Mesenchymal stem cell (in vitro differentiated cells and primary cell): ENCODE results near the gene FGF14.
"Not testable (repeated sequence)": the region's sequence is repeated elsewhere in the genome, so short reads cannot be mapped to it uniquely, and the experiment has no call there.

Experiments
- DNase-seq: peaks from one replicate; pipeline ENCODE4 v3.0.0-alpha.2; 2013
- H2AFZ ChIP-seq: one replicate; pipeline ENCODE4 v1.6.1; 2013; ENCODE audit warnings: low read depth, mild to moderate bottlenecking, control low read depth, inconsistent platforms, low read length, moderate library complexity
- H2AK5ac ChIP-seq: 2 replicates; pipeline ENCODE4 v1.6.1; 2013; ENCODE audit warnings: low read length, moderate library complexity, mild to moderate bottlenecking, inconsistent platforms; ENCODE audit not compliant: severe bottlenecking
- H2BK120ac ChIP-seq: one replicate; pipeline ENCODE4 v1.6.1; 2013; ENCODE audit warnings: low read depth, mild to moderate bottlenecking, inconsistent platforms, low read length, moderate library complexity
- H2BK12ac ChIP-seq, 2 experiments: one replicate each; pipeline ENCODE4 v1.6.1; 2013; ENCODE audit warnings: inconsistent platforms in 2 of 2, low read length in 2 of 2, mild to moderate bottlenecking in 2 of 2, moderate library complexity in 2 of 2, control low read depth in 1 of 2
- H2BK15ac ChIP-seq: one replicate; pipeline ENCODE4 v1.6.1; 2013; ENCODE audit warnings: mild to moderate bottlenecking, low read depth, inconsistent platforms; ENCODE audit not compliant: poor library complexity, severe bottlenecking
- H2BK5ac ChIP-seq: 2 replicates; pipeline ENCODE4 v1.6.1; 2013; ENCODE audit warnings: low read depth, mild to moderate bottlenecking, low read length, control low read depth, inconsistent platforms; ENCODE audit not compliant: poor library complexity, severe bottlenecking
- H3K14ac ChIP-seq, 2 experiments: one replicate each; pipeline ENCODE4 v1.6.1; 2013; ENCODE audit warnings: inconsistent platforms in 2 of 2, low read length in 2 of 2, control low read depth in 1 of 2, mild to moderate bottlenecking in 1 of 2, moderate library complexity in 1 of 2
- H3K18ac ChIP-seq, 2 experiments: one replicate each; pipeline ENCODE4 v1.6.1; 2013; ENCODE audit warnings: inconsistent platforms in 2 of 2, low read length in 2 of 2, control low read depth in 1 of 2, low read depth in 1 of 2, mild to moderate bottlenecking in 1 of 2
- H3K23ac ChIP-seq, 2 experiments: one replicate each; pipeline ENCODE4 v1.6.1; 2013; ENCODE audit warnings: inconsistent platforms in 2 of 2, low read length in 2 of 2, mild to moderate bottlenecking in 2 of 2, moderate library complexity in 2 of 2, control low read depth in 1 of 2
- H3K27ac ChIP-seq: 2 replicates; pipeline ENCODE4 v1.5.1; 2013; ENCODE audit warnings: mild to moderate bottlenecking, moderate library complexity, low read length, control low read depth, inconsistent platforms; ENCODE audit not compliant: poor library complexity, severe bottlenecking
- H3K27me3 ChIP-seq, 2 experiments: 2 replicates each; pipeline versions ENCODE4 v1.6.1 to v1.7.0; 2013; ENCODE audit warnings: low read length in 2 of 2, mild to moderate bottlenecking in 2 of 2, moderate library complexity in 2 of 2, control low read depth in 1 of 2, inconsistent platforms in 1 of 2; ENCODE audit not compliant: control insufficient read depth in 1 of 2, insufficient read depth in 1 of 2
- H3K36me3 ChIP-seq, 2 experiments: 2 replicates each; pipeline versions ENCODE4 v1.6.1 to v1.7.0; 2013; ENCODE audit warnings: low read length in 2 of 2, control low read depth in 1 of 2, inconsistent platforms in 1 of 2, low read depth in 1 of 2, mild to moderate bottlenecking in 1 of 2; ENCODE audit not compliant: insufficient read depth in 2 of 2, control insufficient read depth in 1 of 2
- H3K4ac ChIP-seq, 2 experiments: one replicate each; pipeline ENCODE4 v1.6.1; 2013; ENCODE audit warnings: inconsistent platforms in 2 of 2, low read length in 2 of 2, mild to moderate bottlenecking in 2 of 2, moderate library complexity in 2 of 2, control low read depth in 1 of 2, low read depth in 1 of 2
- H3K4me1 ChIP-seq: 2 replicates; pipeline ENCODE4 v1.6.1; 2013; ENCODE audit warnings: low read depth, low read length, control low read depth; ENCODE audit not compliant: control insufficient read depth, insufficient read depth
- H3K4me2 ChIP-seq: 2 replicates; pipeline ENCODE4 v1.6.1; 2013; ENCODE audit warnings: low read length, mild to moderate bottlenecking, inconsistent platforms; ENCODE audit not compliant: poor library complexity, severe bottlenecking
- H3K4me3 ChIP-seq, 2 experiments: 2 replicates each; pipeline versions ENCODE4 v1.5.1 to v1.7.0; 2013; ENCODE audit warnings: low read length in 2 of 2, mild to moderate bottlenecking in 2 of 2, control low read depth in 1 of 2, low read depth in 1 of 2; ENCODE audit not compliant: insufficient read depth in 1 of 2
- H3K79me1 ChIP-seq: replicated peaks from 2 replicates; pipeline ENCODE4 v1.6.1; 2013; ENCODE audit warnings: mild to moderate bottlenecking, control low read depth, low read length, inconsistent platforms; ENCODE audit not compliant: poor library complexity, severe bottlenecking
- H3K9ac ChIP-seq: 2 replicates; pipeline ENCODE4 v1.7.0; 2013; ENCODE audit warnings: mild to moderate bottlenecking, low read length, moderate library complexity
- H3K9me3 ChIP-seq: 2 replicates; pipeline ENCODE4 v1.7.0; 2013; ENCODE audit warnings: mild to moderate bottlenecking, low read length; ENCODE audit not compliant: control insufficient read depth
- H4K8ac ChIP-seq: one replicate; pipeline ENCODE4 v1.6.1; 2013; ENCODE audit warnings: inconsistent platforms, mild to moderate bottlenecking, low read length, moderate library complexity
- H4K91ac ChIP-seq: one replicate; pipeline ENCODE4 v1.6.1; 2013; ENCODE audit warnings: mild to moderate bottlenecking, low read length, inconsistent platforms
- WGBS: methylation state at CpG from one replicate; pipeline ENCODE4 v1.1.7; 2013; ENCODE audit warnings: mixed read lengths; 5-methylcytosine and 5-hydroxymethylcytosine counted together

Gene FGF14

DNA sequence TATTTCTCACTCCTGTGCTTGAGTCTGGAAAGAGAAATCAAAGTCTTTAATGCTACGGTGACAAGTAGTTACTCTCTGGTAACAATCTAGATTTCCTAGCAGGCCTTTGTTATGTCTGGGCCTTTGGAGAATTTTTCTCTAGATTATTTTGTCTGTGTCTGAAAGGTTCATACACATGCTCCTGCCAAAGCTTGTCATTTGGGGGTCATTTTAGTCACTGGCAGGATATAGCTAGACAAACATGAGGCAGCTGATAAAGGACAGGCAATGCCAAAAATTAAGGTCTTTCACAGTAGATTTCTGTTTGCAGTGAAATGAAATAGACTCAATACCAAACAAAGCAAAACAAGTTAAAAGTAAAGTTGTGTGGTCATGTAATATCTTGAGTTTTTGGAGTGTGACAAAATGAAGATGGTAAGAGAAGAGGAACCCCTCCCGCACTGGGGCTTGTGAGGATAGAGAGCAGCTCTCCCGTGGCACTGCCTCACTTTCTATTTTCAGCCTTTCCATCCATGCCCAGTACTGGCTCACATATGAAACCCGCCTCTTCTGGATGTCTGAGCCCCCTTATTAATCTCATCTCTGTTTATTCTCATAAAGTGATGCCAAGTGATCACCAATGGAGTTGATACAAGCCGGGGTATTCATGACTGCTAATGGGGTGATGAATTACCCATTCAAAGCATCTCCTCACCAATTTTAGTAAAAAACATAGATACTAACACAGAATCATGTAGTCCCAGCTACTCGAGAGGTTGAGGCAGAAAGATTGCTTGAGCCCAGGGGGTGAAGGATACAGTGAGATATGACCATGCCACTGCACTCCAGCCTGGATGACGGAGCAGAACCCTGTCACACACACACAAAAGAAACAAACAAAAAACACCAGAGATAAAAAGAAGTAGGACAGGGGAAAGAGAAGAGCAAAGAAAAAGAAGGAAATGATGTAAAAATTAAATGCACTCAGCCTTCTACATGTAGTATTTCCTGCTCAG is 389.3 kb downstream of the FGF14 start:
- H2AK5ac ChIP-seq: no peak overlapping the region
- H3K4me2 ChIP-seq: no peak overlapping the region
- H3K9me3 ChIP-seq: peaks cover 13% of the 10 kb centered on the region
- H3K27ac ChIP-seq: no peak overlapping the region
- H2BK12ac ChIP-seq: no peak overlapping the region
- H2BK5ac ChIP-seq: no peak overlapping the region
- no peaks in the 10 kb centered on the region for H3K79me1 ChIP-seq
- no peak overlapping the region for H2AFZ ChIP-seq
- no peak overlapping the region for H3K9ac ChIP-seq
- no peak overlapping the region for H3K4ac ChIP-seq
- H3K27me3 ChIP-seq: no peaks in the 10 kb centered on the region
- no peaks in the 10 kb centered on the region for H3K36me3 ChIP-seq
- no peak overlapping the region for H4K91ac ChIP-seq
- 76% methylated on average over 3 of the region's 7 CpGs for WGBS
- no peak overlapping the region for H3K4me3 ChIP-seq
- no peak overlapping the region for H2BK120ac ChIP-seq
- H3K18ac ChIP-seq: no peak overlapping the region
- H3K14ac ChIP-seq: no peak overlapping the region
- no peak overlapping the region for H3K23ac ChIP-seq
- H4K8ac ChIP-seq: no peak overlapping the region
- no peak for DNase-seq
- H2BK15ac ChIP-seq: no peak overlapping the region
- H3K4me1 ChIP-seq: no peaks in the 10 kb centered on the region

DNA sequence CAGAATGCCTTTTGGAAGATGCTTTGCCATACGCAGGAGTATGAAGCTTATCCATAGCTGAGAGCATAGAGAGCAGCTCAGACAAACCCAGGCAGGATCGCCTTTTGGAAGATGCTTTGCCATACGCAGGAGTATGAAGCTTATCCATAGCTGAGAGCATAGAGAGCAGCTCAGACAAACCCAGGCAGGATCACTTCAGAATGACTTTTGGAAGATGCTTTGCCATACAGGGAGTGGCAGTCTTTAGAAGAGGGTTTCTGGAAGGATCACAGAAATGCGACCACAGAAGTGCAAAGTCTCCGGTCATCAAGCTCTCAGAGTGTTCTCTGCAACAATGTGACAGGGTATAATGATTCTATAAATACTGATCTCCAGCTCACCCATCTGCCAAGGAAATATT is 390.4 kb downstream of the FGF14 start:
- H3K4me2 ChIP-seq, H3K18ac ChIP-seq, H2AFZ ChIP-seq, H3K9me3 ChIP-seq, H2BK120ac ChIP-seq, H3K4me1 ChIP-seq, H4K8ac ChIP-seq, H3K4ac ChIP-seq, H3K36me3 ChIP-seq, H2BK15ac ChIP-seq, H4K91ac ChIP-seq, H3K4me3 ChIP-seq, H3K27me3 ChIP-seq, H2BK12ac ChIP-seq, DNase-seq, H2AK5ac ChIP-seq, H2BK5ac ChIP-seq, H3K27ac ChIP-seq, H3K14ac ChIP-seq, H3K79me1 ChIP-seq, H3K23ac ChIP-seq, H3K9ac ChIP-seq: not testable (repeated sequence)
- 87% methylated on average over 5 of the region's 5 CpGs for WGBS

DNA sequence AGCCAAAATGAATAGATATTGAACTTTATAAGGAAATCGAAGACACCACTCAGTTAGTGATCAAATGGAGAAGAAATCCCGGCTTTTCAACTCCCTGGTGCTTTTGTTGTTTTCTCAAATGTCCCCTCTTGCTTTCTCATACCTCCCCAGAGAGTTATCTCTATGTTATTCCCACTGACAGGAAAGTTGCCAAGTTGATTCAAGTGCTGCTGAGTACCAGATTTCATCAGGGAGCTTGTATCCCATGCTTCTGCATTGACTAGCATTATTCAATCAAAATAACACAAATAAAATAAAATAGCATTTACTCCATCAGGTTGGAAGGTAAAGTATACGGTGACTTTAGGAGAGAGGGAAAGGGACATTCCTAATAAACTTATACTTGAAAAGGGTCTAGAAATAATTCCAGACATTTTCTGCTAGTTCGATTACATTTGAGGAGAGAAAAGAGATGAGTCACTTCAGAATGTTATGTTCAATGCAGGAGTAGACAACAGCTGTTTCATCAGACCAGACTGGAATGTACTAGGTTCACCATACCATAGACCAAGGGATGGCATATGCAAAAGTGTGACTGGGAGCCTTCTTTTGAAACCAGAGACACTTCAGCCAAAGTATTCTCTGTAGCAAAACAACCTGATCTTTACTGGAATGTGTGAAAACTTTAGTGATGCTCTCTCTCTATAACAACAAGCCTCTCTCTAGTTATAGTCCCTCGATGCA is 397.8 kb downstream of the FGF14 start:
- no peak overlapping the region for H3K18ac ChIP-seq
- H2BK120ac ChIP-seq: no peak overlapping the region
- H3K27ac ChIP-seq: no peak overlapping the region
- 41% methylated on average over 3 of the region's 5 CpGs for WGBS
- H3K23ac ChIP-seq: no peak overlapping the region
- no peaks in the 10 kb centered on the region for H3K36me3 ChIP-seq
- DNase-seq: no peak
- no peaks in the 10 kb centered on the region for H3K4me1 ChIP-seq
- H3K79me1 ChIP-seq: no peaks in the 10 kb centered on the region
- H2AK5ac ChIP-seq: no peak overlapping the region
- H4K8ac ChIP-seq: no peak overlapping the region
- H2AFZ ChIP-seq: no peak overlapping the region
- no peak overlapping the region for H3K9ac ChIP-seq
- no peak overlapping the region for H4K91ac ChIP-seq
- no peak overlapping the region for H2BK5ac ChIP-seq
- no peak overlapping the region for H3K4ac ChIP-seq
- H2BK15ac ChIP-seq: no peak overlapping the region
- H3K4me3 ChIP-seq: no peak overlapping the region
- no peaks in the 10 kb centered on the region for H3K27me3 ChIP-seq
- H3K9me3 ChIP-seq: no peaks in the 10 kb centered on the region
- no peak overlapping the region for H3K4me2 ChIP-seq
- H3K14ac ChIP-seq: no peak overlapping the region
- H2BK12ac ChIP-seq: no peak overlapping the region

DNA sequence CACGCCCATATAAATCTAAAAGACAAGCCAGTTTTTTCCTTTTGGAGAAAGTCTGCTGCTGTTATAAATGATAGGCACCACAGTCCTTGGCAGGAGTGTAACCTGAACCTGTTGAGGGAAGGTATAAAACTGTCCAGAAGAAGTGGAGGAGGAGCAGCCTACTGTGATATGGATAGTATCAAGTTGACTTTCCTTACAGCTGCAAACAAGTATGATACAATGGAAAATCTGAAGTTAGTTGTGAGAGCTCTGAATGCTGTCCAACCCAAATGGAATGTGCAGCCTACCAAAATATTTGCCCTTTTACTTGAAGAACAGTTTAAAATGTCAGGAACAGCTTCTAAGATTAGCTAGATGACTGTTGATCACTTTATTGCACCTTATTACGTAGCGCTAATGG is 399.6 kb downstream of the FGF14 start:
- Histone ChIP-seq H3K4me1 (no peaks in the 10 kb centered on the region), H4K91ac (no peak overlapping the region), H2AFZ (no peak overlapping the region), H2BK120ac (no peak overlapping the region), H2BK15ac (no peak overlapping the region), H3K4me2 (no peak overlapping the region), H3K27ac (no peak overlapping the region), H3K18ac (no peak overlapping the region), H3K9me3 (no peaks in the 10 kb centered on the region), H2BK5ac (no peak overlapping the region), H3K36me3 (no peaks in the 10 kb centered on the region), H3K9ac (no peak overlapping the region), H3K23ac (no peak overlapping the region), H3K14ac (no peak overlapping the region), H3K4me3 (no peak overlapping the region), H2BK12ac (no peak overlapping the region), H3K27me3 (no peaks in the 10 kb centered on the region), H2AK5ac (no peak overlapping the region), H3K79me1 (no peaks in the 10 kb centered on the region), H4K8ac (no peak overlapping the region), H3K4ac (no peak overlapping the region)
- no peak for DNase-seq
- 67% methylated on average over 3 of the region's 3 CpGs for WGBS
